Omental fat pad (tissue), 4 donors: Measurements from ENCODE around the gene MPP4. TPM values are rescaled to one million over a fixed set of nuclear protein-coding genes. Genes with fewer than 3 reads are reported as not detected.

Experiments used
- ATAC-seq: fragments of 150-250 bp; one replicate; pipeline ENCODE4 v1.9.1; 2016; ENCODE audit warnings: mild to moderate bottlenecking, moderate library complexity; ENCODE audit not compliant: low FRiP score
- DNase-seq: peaks from one replicate; pipeline ENCODE4 v3.0.0-alpha.2; 2019; ENCODE audit warnings: low spot score
- total RNA-seq, 4 donors: library from RNA; depleted of rRNA; stranded (reverse); fragments of >200 nt; gene quantifications; one replicate each; pipeline ENCODE4 v1.1.0, GENCODE V29; 2016
- TF ChIP-seq, protein P1 (sequence below), 3 donors: fragments of 450-650 bp; IDR thresholded peaks; one replicate each; pipeline ENCODE4 v1.5.1; 2016 to 2017; ENCODE audit warnings: antibody characterized with exemption in 3 of 3, mild to moderate bottlenecking in 3 of 3, moderate library complexity in 2 of 3

MPP4 gene, protein sequence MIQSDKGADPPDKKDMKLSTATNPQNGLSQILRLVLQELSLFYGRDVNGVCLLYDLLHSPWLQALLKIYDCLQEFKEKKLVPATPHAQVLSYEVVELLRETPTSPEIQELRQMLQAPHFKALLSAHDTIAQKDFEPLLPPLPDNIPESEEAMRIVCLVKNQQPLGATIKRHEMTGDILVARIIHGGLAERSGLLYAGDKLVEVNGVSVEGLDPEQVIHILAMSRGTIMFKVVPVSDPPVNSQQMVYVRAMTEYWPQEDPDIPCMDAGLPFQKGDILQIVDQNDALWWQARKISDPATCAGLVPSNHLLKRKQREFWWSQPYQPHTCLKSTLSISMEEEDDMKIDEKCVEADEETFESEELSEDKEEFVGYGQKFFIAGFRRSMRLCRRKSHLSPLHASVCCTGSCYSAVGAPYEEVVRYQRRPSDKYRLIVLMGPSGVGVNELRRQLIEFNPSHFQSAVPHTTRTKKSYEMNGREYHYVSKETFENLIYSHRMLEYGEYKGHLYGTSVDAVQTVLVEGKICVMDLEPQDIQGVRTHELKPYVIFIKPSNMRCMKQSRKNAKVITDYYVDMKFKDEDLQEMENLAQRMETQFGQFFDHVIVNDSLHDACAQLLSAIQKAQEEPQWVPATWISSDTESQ
- 1 to 10 TPM in 2 of 4 donors, under 1 TPM in 1, not detected in 1; 0.95 to 1.1 (median 1.0) TPM for total RNA-seq

DNA sequence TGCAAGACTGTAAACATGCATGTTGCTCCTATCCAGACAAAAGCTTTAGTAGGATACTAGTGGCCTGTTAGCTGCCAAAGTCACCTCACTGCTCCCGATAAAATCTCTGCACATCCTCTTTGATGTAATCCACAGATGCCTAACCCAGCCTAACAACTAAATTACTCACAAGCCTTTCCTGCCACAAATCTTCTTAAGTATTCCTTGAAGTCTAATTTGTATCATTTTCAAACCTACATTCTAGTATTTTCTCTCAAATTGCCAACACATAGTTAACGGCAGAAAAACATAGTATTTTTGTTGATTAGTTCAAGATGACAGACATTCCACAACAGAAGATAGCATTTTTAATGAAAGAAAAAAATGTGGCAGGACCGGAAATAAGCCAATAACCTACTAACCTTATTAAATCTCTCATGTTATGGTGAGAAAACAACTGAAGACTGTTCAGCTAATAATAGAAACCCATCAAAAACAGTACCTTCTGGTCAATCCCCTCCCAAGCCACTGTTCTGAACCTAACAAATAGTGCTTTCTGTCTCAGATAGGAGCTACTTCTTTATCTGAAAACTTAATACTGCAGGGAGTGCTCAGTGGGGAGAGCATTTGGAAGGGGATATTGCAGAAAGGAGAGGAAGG is at the start of gene MPP4:
MPP4 (minus strand) TSS at position 57 of the 639 bp plus-strand sequence. CDS start 4,690 bp downstream, outside the sequence.
- no peak for ATAC-seq
- TF ChIP-seq, protein P1, sequence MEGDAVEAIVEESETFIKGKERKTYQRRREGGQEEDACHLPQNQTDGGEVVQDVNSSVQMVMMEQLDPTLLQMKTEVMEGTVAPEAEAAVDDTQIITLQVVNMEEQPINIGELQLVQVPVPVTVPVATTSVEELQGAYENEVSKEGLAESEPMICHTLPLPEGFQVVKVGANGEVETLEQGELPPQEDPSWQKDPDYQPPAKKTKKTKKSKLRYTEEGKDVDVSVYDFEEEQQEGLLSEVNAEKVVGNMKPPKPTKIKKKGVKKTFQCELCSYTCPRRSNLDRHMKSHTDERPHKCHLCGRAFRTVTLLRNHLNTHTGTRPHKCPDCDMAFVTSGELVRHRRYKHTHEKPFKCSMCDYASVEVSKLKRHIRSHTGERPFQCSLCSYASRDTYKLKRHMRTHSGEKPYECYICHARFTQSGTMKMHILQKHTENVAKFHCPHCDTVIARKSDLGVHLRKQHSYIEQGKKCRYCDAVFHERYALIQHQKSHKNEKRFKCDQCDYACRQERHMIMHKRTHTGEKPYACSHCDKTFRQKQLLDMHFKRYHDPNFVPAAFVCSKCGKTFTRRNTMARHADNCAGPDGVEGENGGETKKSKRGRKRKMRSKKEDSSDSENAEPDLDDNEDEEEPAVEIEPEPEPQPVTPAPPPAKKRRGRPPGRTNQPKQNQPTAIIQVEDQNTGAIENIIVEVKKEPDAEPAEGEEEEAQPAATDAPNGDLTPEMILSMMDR (IDR thresholded peaks at IDR 0.05): no peak
- DNase-seq: no peak

DNA sequence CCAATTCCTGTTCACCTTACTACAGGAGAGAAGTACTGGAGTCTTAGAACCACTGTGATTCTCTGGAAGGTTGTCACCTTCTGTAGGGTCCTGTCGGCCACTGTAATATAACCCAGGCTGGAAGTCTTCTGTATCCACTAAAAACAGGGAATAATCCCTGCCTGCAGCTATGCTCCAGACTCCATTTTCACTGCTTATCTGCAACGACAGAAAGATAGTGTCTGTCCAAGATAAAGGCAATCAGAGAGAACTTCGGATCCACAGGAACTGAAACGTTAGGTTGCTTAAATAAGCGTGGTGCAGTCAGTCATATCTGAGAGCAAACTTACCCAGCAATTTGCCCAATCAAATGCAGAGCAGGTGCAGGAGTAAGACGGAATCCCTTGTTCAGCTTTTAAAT is 48.1 kb upstream of the MPP4 start:
- ATAC-seq (no peak), DNase-seq (no peak)
- TF ChIP-seq, protein P1 (IDR thresholded peaks at IDR 0.05): no peak

DNA sequence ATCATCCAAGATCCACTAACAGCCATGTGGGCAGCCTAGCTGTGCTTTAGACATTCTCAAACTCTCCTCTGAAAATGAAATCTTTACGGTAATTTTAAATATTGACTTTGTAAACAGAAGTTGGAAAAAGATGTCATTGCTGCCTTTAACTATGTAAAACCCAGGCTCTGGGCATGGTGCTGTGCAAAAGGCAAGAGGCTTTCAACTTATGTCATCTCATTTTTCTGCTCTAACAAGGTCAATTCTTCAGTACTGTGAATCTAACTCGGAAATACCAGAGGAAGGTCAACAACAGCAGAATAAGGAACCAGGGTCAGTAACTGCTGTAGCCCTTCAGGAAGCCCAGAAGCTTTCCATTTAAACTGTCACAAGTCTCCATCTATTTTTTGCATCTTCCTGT is 37.0 kb upstream of the MPP4 start:
- ATAC-seq: no peak

DNA sequence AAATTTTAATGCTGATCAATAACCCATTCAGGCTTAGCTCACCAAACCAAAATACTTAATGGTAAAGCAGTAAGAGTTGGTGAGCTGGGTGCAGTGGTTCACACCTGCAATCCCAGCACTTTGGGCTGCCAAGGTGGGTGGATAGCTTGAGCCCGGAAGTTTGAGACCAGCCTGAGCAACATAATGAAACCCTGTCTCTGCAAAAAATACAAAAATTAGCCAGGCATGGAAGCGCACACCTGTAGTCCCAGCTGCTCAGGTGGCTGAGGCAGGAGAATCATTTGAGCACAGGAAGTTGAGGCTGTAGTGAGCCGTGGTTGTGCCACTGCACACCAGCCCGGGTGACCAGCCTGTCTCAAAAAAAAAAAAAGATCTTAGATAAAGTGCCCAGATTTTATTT is 35.7 kb upstream of the MPP4 start:
- TF ChIP-seq, protein P1 (IDR thresholded peaks at IDR 0.05): no peak
- no peak for ATAC-seq
- DNase-seq: no peak

More for the DNA sequence above, 37.0 kb upstream of the MPP4 start:
- DNase-seq: no peak
- TF ChIP-seq, protein P1 (IDR thresholded peaks at IDR 0.05): no peak

DNA sequence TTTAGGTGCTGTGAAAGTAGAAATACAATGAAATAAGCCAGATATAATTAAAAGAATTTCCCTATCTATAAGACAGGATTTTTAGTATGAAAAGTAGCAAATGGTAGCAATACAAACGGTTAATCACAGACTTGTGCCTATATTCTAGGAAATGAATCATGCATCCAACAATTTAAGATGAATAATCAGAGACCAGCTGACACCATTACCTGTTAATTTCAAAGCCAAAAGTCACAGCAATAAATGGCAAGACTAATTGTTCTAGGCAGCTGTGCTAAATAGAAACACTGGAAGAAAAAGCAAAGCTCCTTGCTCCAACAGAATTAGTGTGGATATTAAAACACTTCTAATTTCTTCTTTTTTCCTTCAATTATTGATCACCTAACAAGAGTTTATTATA is 35.1 kb upstream of the MPP4 start:
- ATAC-seq (no peak), DNase-seq (no peak)
- TF ChIP-seq, protein P1 (IDR thresholded peaks at IDR 0.05): no peak

DNA sequence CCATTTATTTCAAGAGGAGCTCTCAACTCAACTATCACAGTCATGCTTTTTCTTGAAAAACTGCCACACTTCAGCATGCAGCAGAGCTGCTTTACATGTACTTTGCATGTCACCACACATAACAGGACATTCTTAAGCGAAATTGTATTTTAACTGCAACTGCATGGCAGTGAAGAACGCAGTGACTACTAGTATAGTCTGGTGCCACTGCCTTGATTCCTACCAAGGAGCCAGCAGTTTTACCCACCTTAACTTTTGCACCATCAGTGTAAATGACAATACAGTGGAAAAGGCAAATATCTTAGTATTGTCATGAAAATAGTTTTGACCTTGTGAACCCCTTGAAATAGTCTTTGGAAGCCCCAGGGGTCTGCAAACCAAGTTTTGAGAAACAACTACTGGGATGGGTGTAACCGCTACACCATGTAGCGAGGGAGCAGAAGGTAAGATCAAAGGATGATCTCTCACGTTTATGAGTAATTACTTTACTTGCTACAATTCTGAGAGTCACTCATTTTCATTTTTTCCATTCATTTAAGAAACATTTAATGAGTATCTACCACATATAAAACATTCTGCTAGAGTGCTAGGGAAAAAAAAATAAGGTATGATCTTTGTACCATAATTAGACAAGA is 32.3 kb upstream of the MPP4 start:
- no peak for DNase-seq
- ATAC-seq: no peak
- TF ChIP-seq, protein P1 (IDR thresholded peaks at IDR 0.05): no peak
